Stimulated activated CD8-positive, alpha-beta memory T cell treated with anti-CD3 and anti-CD28 coated beads, Interleukin-4, amount 100 ng/mL, for 4 hours (primary cell): ENCODE data around the gene ELK3.

Source experiments
- DNase-seq, 2 donors: peaks; one replicate each; pipeline ENCODE4 v3.0.0-alpha.2; 2020; ENCODE audit warnings: low read depth in 2 of 2, low spot score in 1 of 2

Gene ELK3

DNA sequence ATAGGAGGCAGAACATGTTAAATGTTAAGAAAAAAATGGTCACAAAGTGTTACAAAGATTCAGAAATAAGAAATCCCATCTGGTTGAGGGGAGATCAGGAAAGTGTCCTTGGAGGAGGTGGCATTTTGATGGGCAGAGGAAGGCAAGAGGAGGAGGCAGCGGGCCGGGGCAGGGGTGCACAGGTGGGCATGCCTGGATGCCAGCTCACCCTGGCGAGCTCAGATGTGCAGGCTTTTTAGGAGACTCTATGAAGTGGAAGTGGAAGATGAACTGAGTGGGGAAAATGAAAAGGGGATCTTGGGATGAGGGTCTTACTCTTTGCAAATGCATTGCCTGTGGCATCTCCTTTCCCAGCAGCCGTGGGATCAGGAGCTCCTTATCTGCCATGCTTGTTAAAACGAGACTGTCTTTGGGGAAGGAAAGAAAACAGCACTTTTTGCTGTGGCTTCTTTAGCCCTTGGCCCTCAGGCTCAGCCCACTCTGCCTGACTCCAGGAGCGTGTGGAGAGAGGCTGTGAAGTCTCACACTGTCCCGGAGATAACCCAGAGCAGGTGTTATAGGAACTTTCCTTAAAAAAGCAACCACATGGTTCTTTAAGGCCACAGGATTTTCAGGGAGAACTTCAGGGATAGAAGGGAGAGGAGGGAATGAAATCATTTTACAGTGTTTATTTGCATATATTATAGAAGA, 62.6 kb downstream of the ELK3 start:
- no peak for DNase-seq

GRCh38 chr12:96257550-96258103, 63.5 kb downstream of the ELK3 start:
- DNase-seq: no peak

DNA sequence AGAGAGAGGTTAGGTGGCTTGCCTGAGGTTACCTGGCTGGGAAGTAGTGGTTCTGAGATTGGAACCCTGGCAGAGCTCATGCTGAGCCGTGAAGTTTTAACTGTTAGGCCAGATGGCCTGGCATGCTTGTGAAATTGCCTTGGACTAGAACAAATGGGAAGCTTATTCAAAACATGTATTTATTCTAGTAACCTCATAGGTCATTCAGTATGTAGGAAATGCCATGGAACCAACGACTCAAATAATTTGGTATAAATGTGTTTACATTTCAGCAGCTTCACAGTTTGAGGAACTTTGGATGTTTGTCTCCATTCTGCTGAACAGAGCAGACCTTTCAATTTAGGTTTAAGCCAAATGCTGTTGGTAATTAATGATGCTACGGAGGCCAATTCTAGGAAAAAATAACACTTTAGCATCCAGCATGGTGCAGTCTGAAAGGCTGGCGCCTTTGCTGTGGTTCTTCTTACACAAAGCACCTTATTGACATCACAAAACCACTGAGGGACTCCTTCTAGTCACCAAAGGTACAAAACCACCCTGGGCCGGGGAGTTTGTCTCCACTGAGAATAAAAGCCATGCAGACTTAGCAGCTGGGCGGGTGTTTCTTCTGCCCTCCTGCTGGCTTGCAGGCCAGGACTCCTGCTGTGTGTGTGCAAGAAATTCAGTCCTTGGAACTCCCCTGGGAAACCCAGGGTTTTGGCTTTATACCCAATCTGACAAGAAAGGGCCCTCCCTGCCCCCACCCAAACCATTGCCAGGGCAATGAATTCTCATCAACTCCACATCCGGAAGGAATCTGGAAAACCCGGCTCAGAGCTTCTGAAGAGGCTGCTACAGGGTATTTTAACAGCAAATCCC, 64.2 kb downstream of the ELK3 start:
- DNase-seq: no peak

GRCh38 chr12:96260231-96260630, 66.1 kb downstream of the ELK3 start:
- DNase-seq: no peak

GRCh38 chr12:96260644-96261043, 66.5 kb downstream of the ELK3 start:
- no peak for DNase-seq

DNA sequence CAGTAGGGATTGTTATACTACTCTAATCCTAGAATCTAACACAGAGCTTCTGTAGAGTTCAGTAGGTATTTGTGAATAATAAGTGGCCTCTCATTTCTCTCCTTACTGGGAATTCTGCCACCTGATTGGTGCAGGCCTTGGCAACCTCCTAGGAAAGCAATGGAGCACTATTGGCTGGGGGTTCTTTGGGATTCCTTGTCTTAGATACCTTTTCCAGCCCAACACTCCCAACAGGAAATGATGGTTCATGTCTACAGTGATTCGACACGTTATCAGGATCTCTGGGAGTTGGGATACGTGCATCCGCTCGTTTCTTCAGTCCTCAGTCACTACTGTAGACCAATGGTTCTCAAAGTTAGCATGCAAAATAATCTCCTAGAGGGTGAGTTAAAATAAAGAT, 67.4 kb downstream of the ELK3 start:
- DNase-seq: no peak

DNA sequence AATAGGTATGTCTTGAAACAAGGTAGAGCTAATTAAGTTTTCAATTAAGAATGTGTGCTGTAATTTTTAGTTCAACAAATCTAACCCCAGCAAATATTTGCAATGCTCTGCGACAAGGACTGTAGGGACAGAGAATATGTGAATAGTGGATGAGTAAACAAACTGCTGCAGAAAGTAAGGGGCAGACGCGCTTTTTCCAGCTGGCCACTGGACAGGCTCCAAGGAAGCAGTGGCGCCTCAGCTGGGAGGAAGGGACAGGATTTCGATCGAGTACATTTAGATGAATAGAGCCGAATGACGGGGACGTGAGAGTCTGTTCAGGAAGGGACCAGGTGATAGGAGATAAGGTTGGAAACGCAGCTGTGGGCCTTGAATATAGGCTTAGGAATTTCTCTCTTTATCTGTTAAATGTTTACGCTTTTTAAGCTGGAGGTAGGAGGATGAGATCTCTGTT, 69.3 kb downstream of the ELK3 start:
- no peak for DNase-seq

DNA sequence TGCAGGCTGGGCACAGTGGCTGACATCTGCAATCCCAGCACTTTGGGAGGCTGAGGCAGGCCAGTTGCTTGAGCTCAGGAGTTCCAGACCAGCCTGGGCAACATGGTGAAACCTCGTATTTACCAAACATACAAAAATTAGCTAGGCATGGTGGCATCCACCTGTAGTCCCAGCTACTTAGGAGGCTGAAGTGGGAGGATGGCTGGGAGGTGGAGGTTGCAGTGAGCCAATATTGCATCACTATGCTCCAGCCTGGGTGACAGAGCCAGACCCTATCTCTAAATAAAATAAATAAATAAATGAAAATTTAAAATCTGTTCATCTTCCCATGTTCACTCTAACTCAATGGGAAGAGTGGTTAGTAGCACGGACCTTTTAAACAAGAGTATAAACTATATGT, 71.2 kb downstream of the ELK3 start:
- DNase-seq: no peak

GRCh38 chr12:96265836-96266235, 71.7 kb downstream of the ELK3 start:
- no peak for DNase-seq

GRCh38 chr12:96266238-96266637, 72.1 kb downstream of the ELK3 start:
- DNase-seq: no peak

DNA sequence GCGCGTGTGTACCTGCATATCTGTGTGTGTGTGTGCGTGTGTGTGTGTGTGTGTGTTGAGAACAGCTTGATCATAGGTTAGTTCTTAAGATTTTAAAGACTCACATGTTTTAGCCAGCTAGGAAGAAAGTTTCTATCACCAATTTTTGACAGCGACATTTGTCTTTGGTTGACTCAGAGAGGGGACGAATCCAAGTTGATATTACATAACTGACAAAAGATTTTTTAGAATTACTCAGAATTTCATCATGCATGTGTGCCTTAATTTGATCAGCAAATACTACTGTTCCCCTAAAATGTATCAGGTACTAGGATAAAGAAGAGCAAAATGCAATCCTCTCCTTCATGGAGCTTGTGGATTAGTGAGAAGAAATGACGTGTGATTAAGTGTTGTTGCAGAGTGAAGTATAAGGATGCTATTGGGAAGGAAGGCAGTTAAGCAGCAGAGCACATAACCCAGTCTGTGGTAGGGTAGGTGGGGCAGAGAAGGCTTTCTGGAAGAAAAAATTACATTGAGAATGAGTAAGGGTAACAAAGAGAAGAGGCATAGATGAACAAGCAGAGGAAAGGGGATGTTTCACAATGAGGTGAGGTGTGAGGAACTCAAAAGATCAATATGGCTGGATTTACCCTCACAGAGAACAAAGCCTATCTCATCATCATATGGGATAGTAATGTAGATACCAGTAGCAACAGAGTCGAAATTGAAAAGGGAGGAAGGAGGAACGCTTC, 77.5 kb downstream of the ELK3 start:
- DNase-seq: no peak

DNA sequence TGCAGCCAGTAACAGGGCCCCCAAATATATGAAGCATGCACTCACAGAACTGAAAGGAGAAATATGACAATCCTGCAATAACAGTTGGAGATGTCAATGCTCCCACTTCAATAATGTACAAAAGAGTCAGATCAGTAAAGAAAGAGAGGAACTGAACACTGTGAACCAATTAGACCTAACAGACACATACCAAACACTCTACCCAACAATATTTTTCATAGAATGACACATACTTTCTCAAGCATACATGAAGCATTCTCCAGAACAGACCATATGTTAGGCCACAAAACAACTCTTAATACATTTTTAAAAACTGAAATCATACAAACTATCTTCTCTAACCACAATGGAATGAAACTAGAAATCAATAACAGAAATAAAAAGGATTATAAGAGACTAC, 80.2 kb downstream of the ELK3 start:
- no peak for DNase-seq

GRCh38 chr12:96285158-96285557, 91.0 kb downstream of the ELK3 start:
- no peak for DNase-seq

DNA sequence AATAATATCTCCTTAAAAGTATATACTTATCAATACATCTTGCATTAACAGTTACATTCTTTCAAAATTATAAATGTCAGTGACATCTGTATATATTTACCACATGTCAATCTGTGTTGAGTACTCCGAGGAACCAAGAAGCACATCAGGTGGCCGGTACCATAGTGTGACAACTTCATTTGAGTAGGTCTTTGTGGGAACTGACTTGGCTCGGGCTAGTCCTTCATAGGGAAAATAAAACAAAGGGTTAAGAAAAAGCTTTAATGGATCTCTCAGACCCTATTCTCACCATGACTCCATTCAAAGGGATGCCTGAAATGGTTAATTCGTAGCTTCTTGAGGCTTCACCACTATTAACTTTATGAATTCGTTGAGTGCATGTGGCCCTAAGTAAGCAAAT, 94.9 kb downstream of the ELK3 start:
- no peak for DNase-seq

DNA sequence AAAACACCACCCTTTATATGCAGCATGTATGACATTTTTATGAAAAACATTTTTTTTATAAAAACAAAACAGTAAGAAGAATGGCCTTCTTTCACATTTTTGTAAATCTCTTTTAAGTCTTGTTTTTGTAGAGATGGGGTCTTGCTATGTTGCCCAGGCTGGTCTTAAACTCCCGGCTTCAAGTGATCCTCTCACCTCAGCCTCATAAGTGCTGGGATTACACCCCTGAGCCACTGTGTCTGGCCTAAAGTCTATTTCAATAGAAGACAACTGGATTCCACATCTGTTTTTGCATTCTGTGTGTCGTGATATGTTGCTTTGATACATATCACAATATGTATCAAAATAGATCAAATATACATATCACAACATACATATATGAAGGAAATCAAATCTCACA, 98.9 kb downstream of the ELK3 start:
- no peak for DNase-seq

DNA sequence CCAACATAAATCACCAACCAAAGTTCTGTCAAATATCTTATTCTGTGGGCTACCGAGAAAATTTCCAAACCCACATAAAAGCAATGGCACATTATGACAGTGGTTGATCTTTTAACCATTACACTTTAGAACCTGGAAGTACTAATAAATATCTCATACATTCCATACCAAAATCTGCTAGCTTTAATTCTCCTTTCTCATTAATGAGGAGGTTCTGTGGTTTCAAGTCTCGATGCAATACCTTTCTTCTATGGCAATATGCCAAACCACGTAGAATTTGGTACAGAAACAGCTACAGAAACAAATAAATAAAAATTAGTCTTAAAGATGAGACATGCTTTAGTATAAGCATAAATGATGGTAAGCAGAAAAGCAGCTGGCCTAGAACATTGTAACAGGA, 100.7 kb downstream of the ELK3 start:
- no peak for DNase-seq

GRCh38 chr12:96295532-96296160, 101.5 kb downstream of the ELK3 start:
- DNase-seq: no peak

GRCh38 chr12:96297504-96297903, 103.3 kb downstream of the ELK3 start:
- no peak for DNase-seq

GRCh38 chr12:96300064-96300463, 105.9 kb downstream of the ELK3 start:
- DNase-seq: no peak

DNA sequence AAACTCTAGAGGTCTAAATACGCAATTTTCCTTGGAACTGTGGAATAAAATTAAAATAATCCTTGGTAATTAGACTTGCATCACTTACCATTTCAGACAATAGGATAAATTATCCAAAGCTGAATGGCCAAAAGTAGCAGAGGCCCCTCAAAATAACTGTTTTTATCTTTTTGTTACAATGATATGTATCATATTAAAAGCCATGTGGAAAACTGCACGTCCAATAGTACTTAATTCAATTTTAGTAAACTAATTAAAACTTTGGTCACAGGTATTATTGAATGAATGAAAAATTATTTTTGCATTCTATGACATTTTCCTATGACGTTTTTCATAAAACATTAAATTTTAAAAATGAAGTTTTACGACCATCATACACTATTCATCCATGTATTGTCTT, 107.6 kb downstream of the ELK3 start:
- no peak for DNase-seq

- DNase-seq: no peak
Measured at GRCh38 chr12:96302687-96303310, 108.6 kb downstream of the ELK3 start.
